ENCODE data around the gene GRIPAP1.
A peak's percentile ranks its signal among the peaks of the same experiment; 100 is the strongest.

The GRIPAP1 gene

DNA sequence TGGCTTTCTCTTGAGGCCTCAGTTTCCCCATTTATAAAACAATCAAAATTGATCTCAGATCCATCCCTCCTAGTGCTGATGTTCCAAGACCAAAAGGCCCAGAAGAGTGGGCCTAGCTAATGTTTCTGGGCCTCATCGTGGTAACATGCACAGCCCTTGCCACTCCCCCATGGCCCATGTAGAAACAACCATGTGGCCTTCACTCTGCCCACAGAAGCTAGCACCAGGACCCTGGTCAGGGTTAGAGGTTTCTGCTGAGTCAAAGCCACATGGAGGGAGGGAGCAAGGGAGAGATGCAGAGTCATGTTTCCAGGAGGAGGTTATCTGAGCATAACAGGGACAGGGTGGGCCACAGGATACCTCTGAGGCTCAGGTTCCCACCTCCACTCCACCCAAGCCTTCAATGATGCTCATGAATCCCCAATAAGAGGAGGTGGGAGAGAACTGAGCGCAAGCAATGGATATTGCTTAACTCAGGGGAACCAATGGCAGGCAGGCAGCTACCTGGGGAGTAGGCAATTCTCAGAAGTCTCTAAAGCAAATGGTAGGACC lies 61.6 kb downstream of the GRIPAP1 start:
- no peaks in the 10 kb centered on the region for H3K27me3 ChIP-seq (ENCODE audit: low read depth, low read length)
- peak overlapping the region; percentile 74 for H3K4me2 ChIP-seq (ENCODE audit: low read length)
- H3K9ac ChIP-seq (ENCODE audit: low read length): peak overlapping the region; percentile 91
- H3K4me3 ChIP-seq (ENCODE audit: low read length): no peak overlapping the region
- no peak overlapping the region for H2AFZ ChIP-seq (ENCODE audit: low read depth, low read length)
- H4K20me1 ChIP-seq (ENCODE audit: insufficient read depth, low read length): no peaks in the 10 kb centered on the region
- peak overlapping the region; percentile 100 for H3K27ac ChIP-seq (ENCODE audit: low read length)
- no peak for TF ChIP-seq EZH2phosphoT487 (IDR thresholded peaks at IDR 0.05; ENCODE audit: low read depth)
- TF ChIP-seq, protein P1, sequence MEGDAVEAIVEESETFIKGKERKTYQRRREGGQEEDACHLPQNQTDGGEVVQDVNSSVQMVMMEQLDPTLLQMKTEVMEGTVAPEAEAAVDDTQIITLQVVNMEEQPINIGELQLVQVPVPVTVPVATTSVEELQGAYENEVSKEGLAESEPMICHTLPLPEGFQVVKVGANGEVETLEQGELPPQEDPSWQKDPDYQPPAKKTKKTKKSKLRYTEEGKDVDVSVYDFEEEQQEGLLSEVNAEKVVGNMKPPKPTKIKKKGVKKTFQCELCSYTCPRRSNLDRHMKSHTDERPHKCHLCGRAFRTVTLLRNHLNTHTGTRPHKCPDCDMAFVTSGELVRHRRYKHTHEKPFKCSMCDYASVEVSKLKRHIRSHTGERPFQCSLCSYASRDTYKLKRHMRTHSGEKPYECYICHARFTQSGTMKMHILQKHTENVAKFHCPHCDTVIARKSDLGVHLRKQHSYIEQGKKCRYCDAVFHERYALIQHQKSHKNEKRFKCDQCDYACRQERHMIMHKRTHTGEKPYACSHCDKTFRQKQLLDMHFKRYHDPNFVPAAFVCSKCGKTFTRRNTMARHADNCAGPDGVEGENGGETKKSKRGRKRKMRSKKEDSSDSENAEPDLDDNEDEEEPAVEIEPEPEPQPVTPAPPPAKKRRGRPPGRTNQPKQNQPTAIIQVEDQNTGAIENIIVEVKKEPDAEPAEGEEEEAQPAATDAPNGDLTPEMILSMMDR (IDR thresholded peaks at IDR 0.05; ENCODE audit: low read depth, low read length): no peak
- H3K36me3 ChIP-seq (replicated peaks; ENCODE audit: low read depth, low read length): peaks cover 24% of the 10 kb centered on the region
- peaks cover 88% of the 10 kb centered on the region for H3K4me1 ChIP-seq (ENCODE audit: low read length)
- H3K9me3 ChIP-seq (ENCODE audit: insufficient read depth, low read length): no peaks in the 10 kb centered on the region
- peaks cover 81% of the 10 kb centered on the region for H3K79me2 ChIP-seq (ENCODE audit: low read length)

DNA sequence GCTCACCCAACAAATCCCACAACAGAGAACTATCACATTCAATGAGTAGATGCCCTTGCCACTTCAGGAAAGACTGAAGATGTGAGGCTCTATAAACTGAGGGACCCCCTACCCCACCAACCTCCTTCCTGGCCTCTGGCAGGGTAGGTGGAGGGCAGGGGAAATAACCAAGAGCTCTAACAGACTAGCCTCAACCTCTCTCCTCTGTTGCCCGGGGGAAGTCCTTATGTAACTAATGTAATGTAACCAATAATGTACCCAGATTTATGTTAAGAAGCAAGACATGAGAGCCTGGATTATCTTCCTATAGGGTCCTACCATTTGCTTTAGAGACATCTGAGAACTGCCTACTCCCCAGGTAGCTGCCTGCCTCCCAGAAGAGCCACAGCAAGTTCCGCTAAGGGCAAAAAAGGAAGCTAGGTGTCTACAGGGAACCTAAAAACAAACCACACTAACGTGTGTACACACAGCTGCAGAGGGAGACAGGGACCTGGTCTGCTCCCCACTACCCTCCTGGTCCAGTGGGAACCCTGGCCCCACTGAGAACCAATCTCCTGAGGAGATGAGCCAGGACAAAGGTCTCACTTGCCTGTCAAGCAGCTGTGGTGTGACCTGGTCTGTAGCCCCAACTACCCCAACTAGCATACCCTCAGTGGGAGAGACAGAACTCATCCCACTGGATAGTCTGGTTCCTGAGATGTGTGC lies 62.4 kb downstream of the GRIPAP1 start:
- H3K4me1 ChIP-seq (ENCODE audit: low read length): peaks cover 93% of the 10 kb centered on the region
- peak overlapping the region; percentile 91 for H3K9ac ChIP-seq (ENCODE audit: low read length)
- H3K27ac ChIP-seq (ENCODE audit: low read length): peak overlapping the region; percentile 100
- H4K20me1 ChIP-seq (ENCODE audit: insufficient read depth, low read length): no peaks in the 10 kb centered on the region
- peaks cover 24% of the 10 kb centered on the region for H3K36me3 ChIP-seq (replicated peaks; ENCODE audit: low read depth, low read length)
- TF ChIP-seq EZH2phosphoT487 (IDR thresholded peaks at IDR 0.05; ENCODE audit: low read depth): no peak
- peak overlapping the region; percentile 47 for H3K4me3 ChIP-seq (ENCODE audit: low read length)
- H3K9me3 ChIP-seq (ENCODE audit: insufficient read depth, low read length): no peaks in the 10 kb centered on the region
- H2AFZ ChIP-seq (ENCODE audit: low read depth, low read length): no peak overlapping the region
- H3K4me2 ChIP-seq (ENCODE audit: low read length): peak overlapping the region; percentile 74
- H3K27me3 ChIP-seq (ENCODE audit: low read depth, low read length): no peaks in the 10 kb centered on the region
- H3K79me2 ChIP-seq (ENCODE audit: low read length): peaks cover 80% of the 10 kb centered on the region

DNA sequence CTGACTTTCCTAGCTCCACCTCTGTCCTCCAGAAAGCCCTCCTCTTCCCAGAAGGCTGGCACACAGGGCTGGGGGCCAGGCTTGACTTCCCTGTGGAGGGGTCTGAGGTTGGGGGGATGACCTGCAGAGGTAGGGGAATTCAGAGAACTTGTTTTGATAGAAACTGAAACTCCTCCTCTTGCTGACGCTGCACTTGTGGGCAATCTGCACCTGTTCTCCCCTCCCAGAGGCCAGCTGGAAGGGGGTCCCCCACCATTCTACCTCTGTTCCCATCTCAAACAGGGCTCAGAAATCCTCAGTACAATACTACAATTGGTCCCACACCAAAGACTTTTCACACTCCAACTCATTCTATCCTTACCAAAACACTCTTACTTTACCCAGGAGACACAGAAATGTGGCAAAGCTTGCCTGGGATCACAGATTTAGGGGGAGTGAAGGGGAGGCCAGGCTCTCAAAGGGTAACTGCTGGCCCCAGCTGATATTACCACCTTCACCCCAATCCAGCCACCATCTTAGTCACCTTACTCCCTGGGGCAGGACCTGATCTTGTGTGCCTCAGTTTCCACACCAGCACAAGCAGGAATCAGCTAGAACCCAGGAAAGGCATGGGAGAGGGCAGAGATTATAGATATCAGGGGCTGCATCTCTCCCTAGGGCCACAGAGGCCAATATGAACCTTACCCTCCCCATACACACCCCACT lies 63.2 kb downstream of the GRIPAP1 start:
- H3K36me3 ChIP-seq (replicated peaks; ENCODE audit: low read depth, low read length): peaks cover 31% of the 10 kb centered on the region
- peak overlapping the region; percentile 100 for H3K27ac ChIP-seq (ENCODE audit: low read length)
- H3K4me2 ChIP-seq (ENCODE audit: low read length): peak overlapping the region; percentile 85
- peaks cover 80% of the 10 kb centered on the region for H3K79me2 ChIP-seq (ENCODE audit: low read length)
- TF ChIP-seq, protein P1 (IDR thresholded peaks at IDR 0.05; ENCODE audit: low read depth, low read length): no peak
- no peak for TF ChIP-seq EZH2phosphoT487 (IDR thresholded peaks at IDR 0.05; ENCODE audit: low read depth)
- peaks cover 95% of the 10 kb centered on the region for H3K4me1 ChIP-seq (ENCODE audit: low read length)
- H2AFZ ChIP-seq (ENCODE audit: low read depth, low read length): no peak overlapping the region
- H4K20me1 ChIP-seq (ENCODE audit: insufficient read depth, low read length): no peaks in the 10 kb centered on the region
- peak overlapping the region; percentile 91 for H3K9ac ChIP-seq (ENCODE audit: low read length)
- H3K9me3 ChIP-seq (ENCODE audit: insufficient read depth, low read length): no peaks in the 10 kb centered on the region
- H3K4me3 ChIP-seq (ENCODE audit: low read length): peak overlapping the region; percentile 62
- H3K27me3 ChIP-seq (ENCODE audit: low read depth, low read length): no peaks in the 10 kb centered on the region

DNA sequence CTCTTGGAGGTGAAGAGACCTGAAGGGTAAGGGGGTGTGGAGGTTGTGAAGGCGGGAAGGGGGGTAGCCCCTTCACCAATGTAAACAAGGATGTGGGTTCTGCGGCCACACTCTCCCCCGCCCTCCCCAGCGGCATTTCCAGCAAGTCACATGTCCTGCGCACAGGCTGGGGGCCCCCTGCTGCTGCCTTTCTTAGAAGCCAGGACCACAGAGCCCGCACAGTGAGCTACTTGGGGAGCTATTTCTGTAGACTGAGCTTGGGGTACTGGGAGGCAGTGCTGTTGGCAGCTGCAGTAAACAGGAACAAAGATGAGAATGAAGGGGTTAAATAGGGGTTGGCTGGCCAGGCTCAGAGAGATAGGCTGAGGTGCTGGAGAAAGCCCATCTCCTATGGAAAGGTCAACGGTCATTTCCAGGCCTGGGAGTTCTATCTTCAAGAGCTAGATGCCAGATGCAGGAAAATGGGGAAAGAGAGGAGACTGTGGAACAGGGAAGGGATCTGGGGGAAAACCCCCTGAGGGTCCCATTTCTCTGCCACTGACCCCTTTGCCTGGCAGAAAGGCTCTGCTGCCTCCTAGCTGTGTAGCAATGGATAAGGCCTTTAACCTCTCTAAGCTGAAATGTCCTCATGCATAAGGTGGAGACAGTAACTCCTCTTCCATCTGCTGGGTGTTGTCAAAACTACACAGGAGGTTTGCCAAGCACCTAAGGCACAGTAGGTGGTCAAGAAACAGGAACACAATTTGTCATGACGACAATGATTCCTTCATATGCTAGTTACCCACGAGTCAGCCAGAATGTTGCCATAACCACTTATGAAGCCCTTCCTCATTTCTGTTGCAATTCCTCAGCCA lies 64.8 kb downstream of the GRIPAP1 start:
- peak overlapping the region; percentile 85 for H3K4me2 ChIP-seq (ENCODE audit: low read length)
- no peak overlapping the region for H2AFZ ChIP-seq (ENCODE audit: low read depth, low read length)
- peaks cover 73% of the 10 kb centered on the region for H3K79me2 ChIP-seq (ENCODE audit: low read length)
- peak overlapping the region; percentile 62 for H3K4me3 ChIP-seq (ENCODE audit: low read length)
- H3K36me3 ChIP-seq (replicated peaks; ENCODE audit: low read depth, low read length): peaks cover 31% of the 10 kb centered on the region
- H3K9me3 ChIP-seq (ENCODE audit: insufficient read depth, low read length): no peaks in the 10 kb centered on the region
- peak overlapping the region; percentile 100 for H3K27ac ChIP-seq (ENCODE audit: low read length)
- H3K9ac ChIP-seq (ENCODE audit: low read length): peak overlapping the region; percentile 98
- no peaks in the 10 kb centered on the region for H3K27me3 ChIP-seq (ENCODE audit: low read depth, low read length)
- TF ChIP-seq, protein P1 (IDR thresholded peaks at IDR 0.05; ENCODE audit: low read depth, low read length): peak; percentile 65
- peak; percentile 78; the same call in 1 of the 2 replicates for TF ChIP-seq EZH2phosphoT487 (IDR thresholded peaks at IDR 0.05; ENCODE audit: low read depth)
- H3K4me1 ChIP-seq (ENCODE audit: low read length): peaks cover 93% of the 10 kb centered on the region
- H4K20me1 ChIP-seq (ENCODE audit: insufficient read depth, low read length): no peaks in the 10 kb centered on the region
